Measurements from ENCODE around the gene TSPAN19. TPM values are rescaled to one million over a fixed set of nuclear protein-coding genes. Genes with fewer than 3 reads are reported as not detected.

Gene TSPAN19
- total and polyA plus RNA-seq, 2 donors (not counting 3 experiments of a cell fraction or from before 2014, with no cell fraction given), result not detected

DNA sequence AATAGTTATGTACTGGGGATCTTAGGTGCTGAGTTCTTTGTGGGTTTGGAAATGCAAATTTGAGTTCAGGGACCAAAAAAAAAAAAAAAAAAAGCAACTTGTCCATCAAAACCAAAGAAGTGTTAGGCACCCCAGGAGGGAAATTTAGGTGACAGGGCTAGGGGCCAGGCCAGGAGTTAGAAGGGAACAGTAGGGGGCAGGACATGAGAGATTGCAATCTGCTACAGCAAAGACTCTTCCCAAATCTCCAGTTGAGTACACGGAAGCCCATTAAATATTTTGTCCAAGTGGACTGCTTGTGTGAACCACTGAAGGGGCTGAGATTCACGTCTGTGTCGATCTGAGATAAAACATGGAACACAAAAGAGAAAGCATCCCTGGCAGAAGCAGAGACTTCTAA, 52.8 kb downstream of the TSPAN19 start:
- dilution Hi-C loops (cut with MboI; ENCODE audit: extremely low pct_ligation_motif_present, low sequenced_read_pairs), result no loop called here
- Histone ChIP-seq H3K4me1 (ENCODE audit: control insufficient read depth, extremely low read depth, insufficient read depth, low read length) (no peaks in the 10 kb centered on the region), H2AFZ (ENCODE audit: low read depth, low read length) (no peak overlapping the region), H3K27ac (ENCODE audit: insufficient read depth, low read depth, low read length) (no peak overlapping the region), H3K4me2 (ENCODE audit: insufficient read depth, low read length) (no peak overlapping the region), H3K36me3 (ENCODE audit: control insufficient read depth in 2 of 2, extremely low read depth in 1 of 2, insufficient read depth in 2 of 2, low read length in 2 of 2) (no peaks in the 10 kb centered on the region), H3K27me3 (ENCODE audit: control insufficient read depth in 2 of 2, insufficient read depth in 2 of 2, low read length in 2 of 2) (no peaks in the 10 kb centered on the region), H4K20me1 (replicated peaks; ENCODE audit: control insufficient read depth, extremely low read depth, insufficient read depth, low read length) (no peaks in the 10 kb centered on the region), H3K4me3 (replicated peaks in 1 of 3; ENCODE audit: insufficient read depth in 1 of 3, low read depth in 1 of 3, low read length in 3 of 3) (no peak overlapping the region), H3K9me3 (replicated peaks; ENCODE audit: control insufficient read depth, insufficient read depth, low read length) (no peaks in the 10 kb centered on the region), H3K79me2 (ENCODE audit: control insufficient read depth, insufficient read depth, low read length) (no peaks in the 10 kb centered on the region), H3K9me1 (replicated peaks; ENCODE audit: control insufficient read depth, extremely low read depth, insufficient read depth, low read length) (no peaks in the 10 kb centered on the region), H3K9ac (replicated peaks; ENCODE audit: extremely low read depth, insufficient read depth, low read length) (no peak overlapping the region)
- TF ChIP-seq EZH2 (IDR thresholded peaks at IDR 0.05; ENCODE audit: borderline replicate concordance, low read depth, low read length, severe bottlenecking) (no peak), POLR2AphosphoS5 (IDR thresholded peaks at IDR 0.05; ENCODE audit: insufficient read depth, low read depth, low read length) (no peak), MYC (IDR thresholded peaks at IDR 0.05; ENCODE audit: low read depth, low read length) (no peak), POLR2A (IDR thresholded peaks at IDR 0.05; ENCODE audit: low read depth, low read length) (no peak), FOS (IDR thresholded peaks at IDR 0.05; ENCODE audit: borderline replicate concordance, insufficient read depth, low read length) (no peak), GATA2 (IDR thresholded peaks at IDR 0.05; ENCODE audit: insufficient read depth, insufficient read length, low read depth, low read length) (no peak), JUN (IDR thresholded peaks at IDR 0.05; ENCODE audit: borderline replicate concordance, insufficient read depth, insufficient read length, low read depth) (no peak)
- TF ChIP-seq, protein P1, sequence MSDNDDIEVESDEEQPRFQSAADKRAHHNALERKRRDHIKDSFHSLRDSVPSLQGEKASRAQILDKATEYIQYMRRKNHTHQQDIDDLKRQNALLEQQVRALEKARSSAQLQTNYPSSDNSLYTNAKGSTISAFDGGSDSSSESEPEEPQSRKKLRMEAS (IDR thresholded peaks at IDR 0.05; ENCODE audit: insufficient read depth, insufficient read length), result no peak
- TF ChIP-seq, protein P2, sequence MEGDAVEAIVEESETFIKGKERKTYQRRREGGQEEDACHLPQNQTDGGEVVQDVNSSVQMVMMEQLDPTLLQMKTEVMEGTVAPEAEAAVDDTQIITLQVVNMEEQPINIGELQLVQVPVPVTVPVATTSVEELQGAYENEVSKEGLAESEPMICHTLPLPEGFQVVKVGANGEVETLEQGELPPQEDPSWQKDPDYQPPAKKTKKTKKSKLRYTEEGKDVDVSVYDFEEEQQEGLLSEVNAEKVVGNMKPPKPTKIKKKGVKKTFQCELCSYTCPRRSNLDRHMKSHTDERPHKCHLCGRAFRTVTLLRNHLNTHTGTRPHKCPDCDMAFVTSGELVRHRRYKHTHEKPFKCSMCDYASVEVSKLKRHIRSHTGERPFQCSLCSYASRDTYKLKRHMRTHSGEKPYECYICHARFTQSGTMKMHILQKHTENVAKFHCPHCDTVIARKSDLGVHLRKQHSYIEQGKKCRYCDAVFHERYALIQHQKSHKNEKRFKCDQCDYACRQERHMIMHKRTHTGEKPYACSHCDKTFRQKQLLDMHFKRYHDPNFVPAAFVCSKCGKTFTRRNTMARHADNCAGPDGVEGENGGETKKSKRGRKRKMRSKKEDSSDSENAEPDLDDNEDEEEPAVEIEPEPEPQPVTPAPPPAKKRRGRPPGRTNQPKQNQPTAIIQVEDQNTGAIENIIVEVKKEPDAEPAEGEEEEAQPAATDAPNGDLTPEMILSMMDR (IDR thresholded peaks at IDR 0.05; ENCODE audit: extremely low read depth in 1 of 2, insufficient read depth in 1 of 2, low read depth in 1 of 2, low read length in 2 of 2), result no peak
- intact Hi-C loops (cut with micrococcal nuclease), result no loop called here
- CTCF ChIA-PET, result interaction anchor here (2.0 kb wide), 1 partner anchor 46 kb away, joined by 9 read pairs; no protein-coding TSS in a partner anchor
- BruUV-seq (replicated peaks), result no TSS peak
- FAIRE-seq (no peak), DNase-seq (ENCODE audit: low read depth, low spot score) (no peak)
- POLR2A ChIA-PET, result no interaction called here
